Keratinocyte (primary cell): ENCODE measurements around the gene ARHGAP45. TPM values are rescaled to one million over a fixed set of nuclear protein-coding genes. Genes with fewer than 3 reads are reported as not detected.

Source experiments
- DNase-seq: peaks from one replicate; pipeline ENCODE4 v3.0.0-alpha.2; 2011; ENCODE audit warnings: low read depth, missing footprints, low spot score
- FAIRE-seq: peaks from 2 replicates; lab custom pipeline; 2011; peaks lifted over from hg19 to GRCh38; lab: Jason Lieb, UNC
- H2AFZ ChIP-seq: 2 replicates; pipeline ENCODE4 v1.6.0; 2012; ENCODE audit warnings: low read length, control low read depth, inconsistent platforms; ENCODE audit not compliant: control insufficient read depth
- H3K27ac ChIP-seq: 2 replicates; pipeline ENCODE4 v1.5.1; 2011; ENCODE audit warnings: low read length; ENCODE audit not compliant: control insufficient read depth, insufficient read depth
- H3K27me3 ChIP-seq: 3 replicates; pipeline ENCODE4 v1.6.0; 2011; ENCODE audit warnings: low read length; ENCODE audit not compliant: control insufficient read depth, insufficient read depth; ENCODE audit errors: extremely low read depth
- H3K36me3 ChIP-seq, 2 experiments: 2 replicates in 1 of 2; 3 replicates in 1 of 2; pipeline ENCODE4 v1.5.1; 2011; ENCODE audit warnings: low read length in 2 of 2, mild to moderate bottlenecking in 1 of 2; ENCODE audit not compliant: control insufficient read depth in 2 of 2, insufficient read depth in 2 of 2; ENCODE audit errors: extremely low read depth in 1 of 2
- H3K4me1 ChIP-seq: 3 replicates; pipeline ENCODE4 v1.5.1; 2011; ENCODE audit warnings: low read length; ENCODE audit not compliant: control insufficient read depth, insufficient read depth; ENCODE audit errors: extremely low read depth
- H3K4me2 ChIP-seq: 3 replicates; pipeline ENCODE4 v1.6.0; 2011; ENCODE audit warnings: low read depth, low read length; ENCODE audit not compliant: control insufficient read depth, insufficient read depth; ENCODE audit errors: extremely low read depth
- H3K4me3 ChIP-seq, 3 experiments: fragments of 200-600 bp in 1 of 3; sonication (generic) in 1 of 3; 2 replicates in 2 of 3; 3 replicates in 1 of 3; pipeline ENCODE4 v1.5.1; 2011 to 2016; ENCODE audit warnings: low read length in 3 of 3, mild to moderate bottlenecking in 3 of 3, control low read depth in 2 of 3, inconsistent platforms in 1 of 3, low read depth in 1 of 3, mixed read lengths in 1 of 3, mixed run types in 1 of 3, moderate library complexity in 1 of 3; ENCODE audit not compliant: control insufficient read depth in 2 of 3, insufficient read depth in 2 of 3; ENCODE audit errors: extremely low read depth in 1 of 3
- H3K79me2 ChIP-seq: 2 replicates; pipeline ENCODE4 v1.6.0; 2012; ENCODE audit warnings: low read length; ENCODE audit not compliant: control insufficient read depth, insufficient read depth
- H3K9ac ChIP-seq: 3 replicates; pipeline ENCODE4 v1.6.0; 2011; ENCODE audit warnings: low read length; ENCODE audit not compliant: control insufficient read depth, insufficient read depth; ENCODE audit errors: extremely low read depth
- H3K9me1 ChIP-seq: 3 replicates; pipeline ENCODE4 v1.6.0; 2011; ENCODE audit warnings: low read length; ENCODE audit not compliant: control insufficient read depth, insufficient read depth; ENCODE audit errors: extremely low read depth
- H3K9me3 ChIP-seq: 2 replicates; pipeline ENCODE4 v1.5.1; 2012; ENCODE audit warnings: low read depth, low read length; ENCODE audit not compliant: control insufficient read depth
- H4K20me1 ChIP-seq: 3 replicates; pipeline ENCODE4 v1.6.0; 2011; ENCODE audit warnings: low read length; ENCODE audit not compliant: control insufficient read depth, insufficient read depth; ENCODE audit errors: extremely low read depth
- CTCF ChIP-seq, 3 experiments: IDR thresholded peaks in 1 of 3; conservative IDR thresholded peaks in 1 of 3; optimal IDR thresholded peaks in 1 of 3; 2 replicates in 2 of 3; 3 replicates in 1 of 3; pipeline versions ENCODE3 to v1.5.1; 2011; ENCODE audit warnings: low read length in 3 of 3, mild to moderate bottlenecking in 3 of 3, moderate library complexity in 2 of 3, control low read depth in 1 of 3, inconsistent platforms in 1 of 3; ENCODE audit not compliant: insufficient read depth in 2 of 3; ENCODE audit errors: extremely low read depth in 1 of 3
- EZH2 ChIP-seq: IDR thresholded peaks from one replicate; pipeline ENCODE4 v1.6.1; 2012; ENCODE audit warnings: inconsistent platforms, mild to moderate bottlenecking, low read length, moderate library complexity
- dilution Hi-C: fragments of 300-500 bp; cut with MboI; formaldehyde crosslinking; loops from one replicate; pipeline ENCODE4 v1.7.0; 2020; ENCODE audit warnings: low sequenced_read_pairs; ENCODE audit not compliant: extremely low pct_ligation_motif_present
- polyA plus RNA-seq, 5 experiments: library from polyadenylated mRNA; depleted of rRNA in 3 of 5; stranded (reverse) in 3 of 5; stranded (forward) in 1 of 5; unstranded in 1 of 5; fragments of >200 nt; gene quantifications; 1 replicate in 1 of 5; 2 replicates in 3 of 5; 3 replicates in 1 of 5; pipeline versions ENCODE4 v1.2.1 to v1.2.3, GENCODE V29; 2011 to 2012; ENCODE audit warnings: missing spikeins in 2 of 5, low read depth in 1 of 5, low replicate concordance in 1 of 5

ARHGAP45 gene
- polyA plus RNA-seq, 1 donor (not counting 4 experiments of a cell fraction or from before 2014, with no cell fraction given) = 0.56 TPM

GRCh38 chr19:1019616-1019961 lies 47.4 kb upstream of the ARHGAP45 start:
- Histone ChIP-seq H3K27me3 (no peaks in the 10 kb centered on the region), H4K20me1 (peaks cover 31% of the 10 kb centered on the region), H3K4me1 (peaks cover 38% of the 10 kb centered on the region), H3K4me2 (peak overlapping the region; percentile 68), H3K9ac (peak overlapping the region; percentile 91), H3K9me1 (peaks cover 4% of the 10 kb centered on the region), H3K4me3 (peak overlapping the region; percentile 68 to 95 (median 71)), H2AFZ (no peak overlapping the region), H3K36me3 (peaks cover 0 to 1% of the 10 kb centered on the region in 2 experiments), H3K9me3 (no peaks in the 10 kb centered on the region), H3K27ac (peak overlapping the region; percentile 99), H3K79me2 (peaks cover 63% of the 10 kb centered on the region)
- dilution Hi-C loops = no loop called here
- TF ChIP-seq EZH2 (no peak), CTCF (optimal IDR thresholded peaks at IDR 0.05 in 1 of 3, IDR thresholded peaks at IDR 0.05 in 1 of 3, conservative IDR thresholded peaks at IDR 0.05 in 1 of 3; ENCODE audit: extremely low read depth in 1 of 3, insufficient read depth in 2 of 3, low read length in 3 of 3) (no peak)
- FAIRE-seq (no peak), DNase-seq (no peak)

- Histone ChIP-seq H3K4me2 (peak overlapping the region; percentile 68), H3K9me1 (peaks cover 4% of the 10 kb centered on the region), H2AFZ (no peak overlapping the region), H4K20me1 (peaks cover 31% of the 10 kb centered on the region), H3K36me3 (peaks cover 0 to 1% of the 10 kb centered on the region in 2 experiments), H3K9ac (peak overlapping the region; percentile 91), H3K4me3 (peak overlapping the region; percentile 68 to 95 (median 71)), H3K27ac (peak overlapping the region; percentile 99), H3K27me3 (no peaks in the 10 kb centered on the region), H3K9me3 (no peaks in the 10 kb centered on the region), H3K79me2 (peaks cover 57% of the 10 kb centered on the region), H3K4me1 (peaks cover 38% of the 10 kb centered on the region)
- TF ChIP-seq CTCF (optimal IDR thresholded peaks at IDR 0.05 in 1 of 3, IDR thresholded peaks at IDR 0.05 in 1 of 3, conservative IDR thresholded peaks at IDR 0.05 in 1 of 3; ENCODE audit: extremely low read depth in 1 of 3, insufficient read depth in 2 of 3, low read length in 3 of 3) (no peak), EZH2 (no peak)
- DNase-seq = no peak
- FAIRE-seq = no peak
- dilution Hi-C loops = no loop called here
Measured at GRCh38 chr19:1019980-1020867, 46.7 kb upstream of the ARHGAP45 start.
